SU-DHL-6 (cell line): ENCODE results near the gene CEBPB.

Source experiments
- CTCF ChIP-seq: fragments of 200-600 bp; sonication (generic); IDR thresholded peaks from one replicate; pipeline ENCODE4 v1.5.1; 2017; ENCODE audit warnings: antibody characterized with exemption, mild to moderate bottlenecking, low read length, moderate library complexity; ENCODE audit not compliant: insufficient read depth, poor library complexity, severe bottlenecking
- EZH2phosphoT487 ChIP-seq: fragments of 200-600 bp; sonication (generic), shearing (Covaris generic); conservative IDR thresholded peaks from 2 replicates; pipeline ENCODE4 v1.6.1; 2018; ENCODE audit warnings: mild to moderate bottlenecking, antibody characterized with exemption, low read length, moderate library complexity, mixed read lengths

GRCh38 chr20:50196896-50197295 lies 6.3 kb downstream of the CEBPB start:
- TF ChIP-seq CTCF, result no peak
- TF ChIP-seq EZH2phosphoT487, result no peak
